Neural progenitor cell (in vitro differentiated cells): Measurements from ENCODE around the gene LUC7L3.

ENCODE experiments used
- CTCF ChIP-seq: fragments of 200-600 bp; sonication (generic); IDR thresholded peaks from 2 replicates; pipeline ENCODE4 v1.5.1; 2017; ENCODE audit warnings: antibody characterized with exemption, mild to moderate bottlenecking
- EZH2 ChIP-seq: fragments of 200-600 bp; sonication (generic); IDR thresholded peaks from 2 replicates; pipeline ENCODE4 v1.6.1; 2017; ENCODE audit warnings: antibody characterized with exemption, mild to moderate bottlenecking, moderate library complexity
- EZH2phosphoT487 ChIP-seq: fragments of 200-600 bp; sonication (generic); IDR thresholded peaks from 2 replicates; pipeline ENCODE4 v1.6.1; 2017; ENCODE audit warnings: antibody characterized with exemption

- TF ChIP-seq CTCF (no peak), EZH2 (no peak), EZH2phosphoT487 (no peak)
Measured at GRCh38 chr17:50697062-50697461, 22.3 kb upstream of the LUC7L3 start.
